HG02571 (cell line): ENCODE measurements around the gene SPAAR.

Source experiments
- ATAC-seq: cut with Tn5 transposase; IDR thresholded peaks from one replicate; pipeline ENCODE4 v1.9.1; 2021; ENCODE audit warnings: mild to moderate bottlenecking, moderate library complexity; ENCODE audit not compliant: unreplicated experiment

The SPAAR gene

GRCh38 chr9:35945341-35946018 is 36.2 kb downstream of the SPAAR start:
- no peak for ATAC-seq

- ATAC-seq: no peak
These were observed 39.2 kb downstream of the SPAAR start for GRCh38 chr9:35948451-35948850.

GRCh38 chr9:35948901-35949318 is 39.6 kb downstream of the SPAAR start:
- no peak for ATAC-seq

GRCh38 chr9:35951736-35952135 is 42.4 kb downstream of the SPAAR start:
- ATAC-seq: no peak

GRCh38 chr9:35952526-35953191 is 43.4 kb downstream of the SPAAR start:
- ATAC-seq: no peak

GRCh38 chr9:35954942-35955546 is 45.8 kb downstream of the SPAAR start:
- ATAC-seq: no peak

GRCh38 chr9:35956651-35957050 is 47.4 kb downstream of the SPAAR start:
- no peak for ATAC-seq

GRCh38 chr9:35958104-35958837 is 49.0 kb downstream of the SPAAR start, which contains the start of gene OR2S2:
Gene OR2S2 (minus strand): TSS chr9:35958154. CDS start chr9:35958098, 56 bp downstream.
- no peak for ATAC-seq

- no peak for ATAC-seq
These were observed 50.9 kb downstream of the SPAAR start for GRCh38 chr9:35960039-35960655.
